ENCODE measurements around the gene MCEMP1. TPM values are rescaled to one million over a fixed set of nuclear protein-coding genes. Genes with fewer than 3 reads are reported as not detected.
A peak's percentile ranks its signal among the peaks of the same experiment; 100 is the strongest.

MCEMP1 gene
- not detected in 2 replicates for total RNA-seq (2012; rRNA removed)

DNA sequence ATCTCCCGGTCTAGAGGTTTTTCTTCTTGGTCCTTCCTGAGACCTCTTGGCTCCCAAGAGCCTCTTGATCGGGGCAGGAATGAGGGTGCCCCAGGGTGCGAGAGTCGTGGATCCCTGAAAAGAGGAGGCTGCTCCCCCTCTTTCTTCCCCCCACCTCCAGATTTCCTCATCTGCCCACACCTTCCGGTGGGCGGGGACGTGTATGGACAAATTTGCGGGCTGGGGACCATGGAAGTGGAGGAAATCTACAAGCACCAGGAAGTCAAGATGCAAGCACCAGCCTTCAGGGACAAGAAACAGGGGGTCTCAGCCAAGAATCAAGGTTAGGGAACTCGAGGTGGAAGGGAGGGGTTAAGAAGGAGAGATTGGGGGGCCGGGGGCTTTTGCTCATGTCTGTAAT lies at the start of gene MCEMP1:
MCEMP1 (plus strand) TSS at position 237 of the 400 bp plus-strand sequence; CDS start at position 268, 31 bp downstream.
- H3K36me3 ChIP-seq (ENCODE audit: insufficient read depth, low read length): no peaks in the 10 kb centered on the region
- peaks cover 24% of the 10 kb centered on the region for H3K27me3 ChIP-seq (ENCODE audit: control insufficient read depth, insufficient read depth, low read length)
- no peak within 1 kb of the TSS for H3K9ac ChIP-seq (ENCODE audit: low read depth, low read length)
- peaks cover 4% of the 10 kb centered on the region for H3K4me1 ChIP-seq (ENCODE audit: control insufficient read depth, insufficient read depth, low read length)
- H3K4me2 ChIP-seq (ENCODE audit: low read length): no peak within 1 kb of the TSS
- H3K4me3 ChIP-seq (ENCODE audit: low read length): no peak within 1 kb of the TSS
- H3K9me3 ChIP-seq (replicated peaks; ENCODE audit: low read length): no peaks in the 10 kb centered on the region

DNA sequence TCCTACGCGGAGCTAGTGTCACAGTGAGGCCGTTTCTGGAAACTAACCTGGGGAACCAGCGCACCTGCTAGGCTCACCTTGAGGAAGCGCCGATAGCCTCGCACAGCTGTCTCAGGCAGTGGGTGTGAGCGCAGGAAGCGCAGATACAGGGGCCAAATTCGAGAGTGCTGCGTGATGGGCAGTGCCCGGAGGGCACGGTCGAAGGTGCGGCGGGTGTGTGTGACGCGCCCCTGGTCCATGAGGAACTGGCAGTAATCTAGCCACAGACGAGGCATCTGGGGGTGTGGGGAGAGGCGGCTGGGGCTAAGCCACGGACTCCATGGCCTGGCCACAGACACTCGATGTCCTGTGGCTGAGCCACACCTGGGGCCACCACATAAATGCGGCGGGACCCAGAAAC lies 49.7 kb upstream of the MCEMP1 start:
- Histone ChIP-seq H3K4me2 (ENCODE audit: low read length) (no peak overlapping the region), H3K36me3 (ENCODE audit: insufficient read depth, low read length) (peaks cover 31% of the 10 kb centered on the region), H3K9me3 (replicated peaks; ENCODE audit: low read length) (no peaks in the 10 kb centered on the region), H3K4me3 (ENCODE audit: low read length) (no peak overlapping the region), H3K9ac (ENCODE audit: low read depth, low read length) (no peak overlapping the region), H3K27me3 (ENCODE audit: control insufficient read depth, insufficient read depth, low read length) (no peaks in the 10 kb centered on the region), H3K4me1 (ENCODE audit: control insufficient read depth, insufficient read depth, low read length) (peaks cover 14% of the 10 kb centered on the region)

GRCh38 chr19:7628589-7629311 lies 48.1 kb upstream of the MCEMP1 start:
- peak overlapping the region; percentile 98 for H3K4me2 ChIP-seq (ENCODE audit: low read length)
- no peaks in the 10 kb centered on the region for H3K27me3 ChIP-seq (ENCODE audit: control insufficient read depth, insufficient read depth, low read length)
- peak overlapping the region; percentile 98 for H3K9ac ChIP-seq (ENCODE audit: low read depth, low read length)
- H3K9me3 ChIP-seq (replicated peaks; ENCODE audit: low read length): no peaks in the 10 kb centered on the region
- H3K4me3 ChIP-seq (ENCODE audit: low read length): peak overlapping the region; percentile 92
- H3K4me1 ChIP-seq (ENCODE audit: control insufficient read depth, insufficient read depth, low read length): peaks cover 14% of the 10 kb centered on the region
- H3K36me3 ChIP-seq (ENCODE audit: insufficient read depth, low read length): peaks cover 16% of the 10 kb centered on the region

DNA sequence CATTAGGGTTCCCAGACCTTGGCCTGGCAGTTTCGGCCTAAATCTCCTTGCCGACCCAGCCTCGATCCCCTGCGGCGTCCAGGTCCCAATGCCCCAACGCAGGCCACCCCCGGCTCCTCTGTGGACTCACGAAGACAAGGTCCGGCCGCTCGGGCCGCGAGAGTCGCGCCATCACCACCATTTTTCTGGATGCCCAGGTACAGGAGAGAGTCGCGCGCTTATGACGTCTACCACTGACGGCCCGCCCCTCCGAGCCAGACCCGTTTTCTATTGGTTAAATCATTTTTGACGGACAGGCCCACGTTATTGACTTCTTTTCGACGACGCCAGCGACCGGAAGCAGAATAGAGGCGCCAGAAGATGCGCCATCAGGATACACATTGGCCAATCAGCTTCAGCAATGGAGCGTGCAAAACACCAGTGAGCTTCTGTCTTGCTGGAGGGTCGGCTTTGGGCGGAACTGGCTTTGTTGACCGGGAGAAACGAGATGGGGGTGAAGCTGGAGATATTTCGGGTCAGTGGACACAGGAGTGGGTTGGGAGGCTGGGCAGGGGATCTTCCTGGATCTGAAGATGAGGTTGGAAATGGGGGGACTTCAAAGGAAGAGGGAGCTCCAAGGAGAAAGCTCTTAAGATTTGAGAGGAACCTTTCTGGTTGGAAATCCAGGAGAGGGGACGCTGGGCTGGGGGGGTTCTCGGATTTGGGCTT lies 47.4 kb upstream of the MCEMP1 start, which contains the start of the genes PET100 and XAB2:
PET100 (plus strand) TSS at position 447 of the 708 bp plus-strand sequence; CDS start at position 488, 41 bp downstream.
XAB2 (minus strand) TSS at position 199 of the 708 bp plus-strand sequence; CDS start at position 181, 18 bp downstream.
- H3K36me3 ChIP-seq (ENCODE audit: insufficient read depth, low read length): peaks cover 13% of the 10 kb centered on the region
- no peaks in the 10 kb centered on the region for H3K27me3 ChIP-seq (ENCODE audit: control insufficient read depth, insufficient read depth, low read length)
- no peaks in the 10 kb centered on the region for H3K9me3 ChIP-seq (replicated peaks; ENCODE audit: low read length)
- H3K9ac ChIP-seq (ENCODE audit: low read depth, low read length): peak within 1 kb of the TSS; percentile 98
- H3K4me3 ChIP-seq (ENCODE audit: low read length): peak within 1 kb of the TSS; percentile 92
- peak within 1 kb of the TSS; percentile 98 for H3K4me2 ChIP-seq (ENCODE audit: low read length)
- peaks cover 14% of the 10 kb centered on the region for H3K4me1 ChIP-seq (ENCODE audit: control insufficient read depth, insufficient read depth, low read length)

DNA sequence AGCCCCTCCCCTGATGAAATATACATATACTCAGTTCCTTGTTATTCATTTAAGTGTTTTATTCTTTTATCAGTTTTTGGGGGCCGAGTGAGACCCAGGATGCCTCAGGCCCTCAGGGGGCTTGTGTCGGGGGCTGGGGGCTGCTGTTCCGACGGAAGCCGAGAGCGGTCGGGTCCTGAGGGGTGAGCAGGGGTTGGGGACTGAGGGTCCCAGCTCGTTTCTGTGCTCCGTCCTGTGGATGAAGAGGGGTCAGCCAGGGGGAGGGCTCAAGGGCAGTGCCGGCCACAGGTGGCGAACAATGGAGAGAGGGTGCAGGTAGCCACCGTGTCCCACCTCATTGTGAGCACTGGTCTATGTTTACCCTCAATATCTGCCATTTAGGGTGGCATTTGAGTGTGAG lies 45.3 kb upstream of the MCEMP1 start:
- H3K4me3 ChIP-seq (ENCODE audit: low read length): no peak overlapping the region
- peaks cover 5% of the 10 kb centered on the region for H3K36me3 ChIP-seq (ENCODE audit: insufficient read depth, low read length)
- H3K4me2 ChIP-seq (ENCODE audit: low read length): no peak overlapping the region
- H3K9ac ChIP-seq (ENCODE audit: low read depth, low read length): no peak overlapping the region
- peaks cover 16% of the 10 kb centered on the region for H3K27me3 ChIP-seq (ENCODE audit: control insufficient read depth, insufficient read depth, low read length)
- no peaks in the 10 kb centered on the region for H3K9me3 ChIP-seq (replicated peaks; ENCODE audit: low read length)
- H3K4me1 ChIP-seq (ENCODE audit: control insufficient read depth, insufficient read depth, low read length): peaks cover 14% of the 10 kb centered on the region

DNA sequence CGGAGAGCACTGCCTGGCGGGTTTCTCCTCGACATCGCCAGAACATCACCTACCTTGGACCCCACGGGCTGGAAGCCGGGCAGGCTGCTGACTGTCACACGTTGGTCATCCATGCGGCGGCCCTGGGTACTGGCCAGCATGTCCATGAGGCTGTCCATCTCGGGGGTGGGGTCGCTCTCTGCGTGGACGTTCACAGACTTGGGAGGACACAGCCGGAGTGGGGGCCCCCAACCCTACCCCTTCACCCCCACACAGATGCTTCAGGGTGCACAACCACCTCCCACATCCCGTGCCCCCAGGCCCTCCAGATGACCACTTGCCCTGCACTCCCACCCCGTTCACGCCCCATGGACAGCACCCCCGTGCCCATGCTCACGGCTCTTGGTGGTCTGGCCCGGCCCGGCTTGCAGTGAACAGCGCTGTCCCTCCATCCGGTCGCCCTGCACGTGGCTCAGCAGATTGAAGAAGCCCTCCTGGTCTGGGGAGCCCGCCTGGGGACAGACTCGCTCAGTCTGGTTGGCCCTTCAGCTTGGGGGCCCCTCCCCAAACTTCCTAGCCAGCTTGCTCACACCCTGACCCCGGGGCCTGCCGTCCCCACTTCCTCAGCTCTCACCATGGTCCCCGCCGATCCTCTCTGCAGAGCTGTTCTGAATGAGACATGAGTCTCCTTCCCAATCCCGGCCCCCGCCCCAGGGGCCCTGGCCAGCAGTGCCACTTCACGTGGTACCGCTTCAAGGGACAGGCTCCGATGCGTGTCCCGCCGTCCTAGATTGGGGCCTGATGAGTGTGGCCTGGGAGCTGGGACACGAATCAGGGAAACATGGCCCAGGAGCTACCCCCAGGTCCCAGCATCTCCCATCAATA lies 44.3 kb upstream of the MCEMP1 start:
- Histone ChIP-seq H3K4me1 (ENCODE audit: control insufficient read depth, insufficient read depth, low read length) (peaks cover 14% of the 10 kb centered on the region), H3K4me2 (ENCODE audit: low read length) (no peak overlapping the region), H3K4me3 (ENCODE audit: low read length) (no peak overlapping the region), H3K9me3 (replicated peaks; ENCODE audit: low read length) (no peaks in the 10 kb centered on the region), H3K9ac (ENCODE audit: low read depth, low read length) (no peak overlapping the region), H3K27me3 (ENCODE audit: control insufficient read depth, insufficient read depth, low read length) (peaks cover 21% of the 10 kb centered on the region), H3K36me3 (ENCODE audit: insufficient read depth, low read length) (no peaks in the 10 kb centered on the region)

GRCh38 chr19:7633698-7634097 lies 43.2 kb upstream of the MCEMP1 start, which contains the start of gene PCP2:
Gene PCP2 (minus strand): TSS chr19:7633719. CDS start chr19:7633457, 262 bp downstream.
- Histone ChIP-seq H3K27me3 (ENCODE audit: control insufficient read depth, insufficient read depth, low read length) (peaks cover 27% of the 10 kb centered on the region), H3K4me3 (ENCODE audit: low read length) (no peak within 1 kb of the TSS), H3K4me2 (ENCODE audit: low read length) (no peak within 1 kb of the TSS), H3K9ac (ENCODE audit: low read depth, low read length) (no peak within 1 kb of the TSS), H3K9me3 (replicated peaks; ENCODE audit: low read length) (no peaks in the 10 kb centered on the region), H3K36me3 (ENCODE audit: insufficient read depth, low read length) (no peaks in the 10 kb centered on the region), H3K4me1 (ENCODE audit: control insufficient read depth, insufficient read depth, low read length) (peaks cover 8% of the 10 kb centered on the region)

DNA sequence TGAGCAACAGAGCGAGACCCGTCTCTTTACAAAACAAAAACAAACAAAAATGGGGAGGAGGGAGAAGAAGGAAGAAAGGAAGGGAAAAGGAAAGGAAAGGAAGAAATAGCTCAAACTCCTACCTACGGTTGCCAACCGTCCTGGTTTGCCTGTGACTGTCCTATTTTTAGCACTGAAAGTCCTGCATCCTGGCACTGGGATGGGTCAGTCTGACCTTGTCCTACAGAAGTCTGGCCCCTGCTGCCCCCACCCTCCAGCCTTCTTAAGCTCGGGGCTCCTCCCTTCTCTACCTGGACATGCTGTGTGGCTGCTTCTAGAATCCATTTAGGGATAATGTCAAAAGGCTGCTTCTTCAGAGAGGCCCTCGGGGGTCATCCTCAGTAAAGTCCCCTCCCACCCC lies 41.2 kb upstream of the MCEMP1 start:
- H3K27me3 ChIP-seq (ENCODE audit: control insufficient read depth, insufficient read depth, low read length): peaks cover 27% of the 10 kb centered on the region
- H3K4me3 ChIP-seq (ENCODE audit: low read length): no peak overlapping the region
- no peaks in the 10 kb centered on the region for H3K36me3 ChIP-seq (ENCODE audit: insufficient read depth, low read length)
- H3K4me2 ChIP-seq (ENCODE audit: low read length): no peak overlapping the region
- no peaks in the 10 kb centered on the region for H3K9me3 ChIP-seq (replicated peaks; ENCODE audit: low read length)
- no peak overlapping the region for H3K9ac ChIP-seq (ENCODE audit: low read depth, low read length)
- peaks cover 1% of the 10 kb centered on the region for H3K4me1 ChIP-seq (ENCODE audit: control insufficient read depth, insufficient read depth, low read length)

- H3K36me3 ChIP-seq (ENCODE audit: insufficient read depth, low read length): no peaks in the 10 kb centered on the region
- peaks cover 27% of the 10 kb centered on the region for H3K27me3 ChIP-seq (ENCODE audit: control insufficient read depth, insufficient read depth, low read length)
- no peaks in the 10 kb centered on the region for H3K9me3 ChIP-seq (replicated peaks; ENCODE audit: low read length)
- no peak overlapping the region for H3K4me3 ChIP-seq (ENCODE audit: low read length)
- no peak overlapping the region for H3K4me2 ChIP-seq (ENCODE audit: low read length)
- no peak overlapping the region for H3K9ac ChIP-seq (ENCODE audit: low read depth, low read length)
- no peaks in the 10 kb centered on the region for H3K4me1 ChIP-seq (ENCODE audit: control insufficient read depth, insufficient read depth, low read length)
Measured at GRCh38 chr19:7636317-7636690, 40.6 kb upstream of the MCEMP1 start.

DNA sequence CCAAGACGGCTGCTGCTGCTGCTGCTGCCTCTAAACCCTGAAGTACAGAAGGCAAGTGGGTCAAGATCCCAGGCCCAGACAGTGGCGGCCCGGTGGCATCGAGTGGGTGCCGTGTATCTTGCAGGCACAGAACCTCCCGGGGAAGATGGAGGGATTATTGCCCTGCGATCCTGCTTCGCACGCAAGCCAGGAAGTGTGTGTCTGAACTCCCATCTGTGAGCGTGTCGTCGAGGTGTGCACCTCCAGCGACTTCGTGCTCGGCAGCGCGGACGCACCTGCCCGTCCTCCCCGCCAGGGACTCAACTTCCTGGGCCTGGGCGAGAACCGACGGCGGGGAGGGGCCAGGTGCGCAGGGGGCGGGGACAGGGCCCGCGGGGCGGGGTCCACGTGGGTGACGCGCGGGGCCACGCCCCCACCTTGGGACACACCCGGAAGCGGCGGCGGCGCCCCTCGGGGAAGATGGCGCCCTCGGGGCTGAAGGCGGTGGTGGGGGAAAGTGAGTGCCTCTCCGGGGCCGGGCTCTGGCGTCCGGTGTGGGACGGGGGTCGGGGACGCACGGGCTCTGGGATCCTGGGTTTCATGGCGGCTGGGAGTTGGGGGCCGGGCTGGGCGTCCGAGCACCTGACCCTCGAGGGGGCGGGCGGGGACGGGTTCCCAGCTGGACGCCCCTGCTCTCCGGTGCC lies 40.1 kb upstream of the MCEMP1 start, which contains the start of gene STXBP2:
STXBP2 (plus strand) TSS at position 420 of the 683 bp plus-strand sequence; CDS start at position 460, 40 bp downstream.
- Histone ChIP-seq H3K4me1 (ENCODE audit: control insufficient read depth, insufficient read depth, low read length) (no peaks in the 10 kb centered on the region), H3K36me3 (ENCODE audit: insufficient read depth, low read length) (no peaks in the 10 kb centered on the region), H3K4me2 (ENCODE audit: low read length) (no peak within 1 kb of the TSS), H3K9me3 (replicated peaks; ENCODE audit: low read length) (no peaks in the 10 kb centered on the region), H3K9ac (ENCODE audit: low read depth, low read length) (no peak within 1 kb of the TSS), H3K27me3 (ENCODE audit: control insufficient read depth, insufficient read depth, low read length) (peaks cover 27% of the 10 kb centered on the region), H3K4me3 (ENCODE audit: low read length) (no peak within 1 kb of the TSS)

All from skeletal muscle satellite cell (primary cell).